GM12801 (cell line): Measurements from ENCODE around the gene OR51T1.

Experiments
- CTCF ChIP-seq: IDR thresholded peaks from one replicate; pipeline ENCODE4 v1.5.1; 2011; ENCODE audit warnings: control low read depth; ENCODE audit not compliant: insufficient read length; ENCODE audit errors: extremely low read depth

Gene OR51T1

GRCh38 chr11:4891996-4892640 is 10.4 kb downstream of the OR51T1 start:
- TF ChIP-seq CTCF, result no peak

- TF ChIP-seq CTCF, result no peak
Observed at GRCh38 chr11:4903484-4903883, 21.8 kb downstream of the OR51T1 start, which contains the start of gene OR51A7. Gene OR51A7 (plus strand): TSS chr11:4903783. CDS start chr11:4907370, 3,587 bp downstream.

- no peak for TF ChIP-seq CTCF
Observed at GRCh38 chr11:4916581-4916980, 34.9 kb downstream of the OR51T1 start.

- no peak for TF ChIP-seq CTCF
Observed at GRCh38 chr11:4919250-4919649, 37.5 kb downstream of the OR51T1 start, which contains the start of gene OR51G2. Gene OR51G2 (minus strand): TSS chr11:4919350. CDS start chr11:4915663, 3,687 bp downstream.

- no peak for TF ChIP-seq CTCF
Observed at GRCh38 chr11:4921796-4922195, 40.1 kb downstream of the OR51T1 start.

GRCh38 chr11:4922304-4922703 is 40.6 kb downstream of the OR51T1 start:
- TF ChIP-seq CTCF, result no peak

GRCh38 chr11:4924239-4924638 is 42.5 kb downstream of the OR51T1 start, which contains the start of gene OR51G1:
Gene OR51G1 (minus strand): TSS chr11:4924339. CDS start chr11:4924339, 0 bp downstream.
- TF ChIP-seq CTCF, result no peak
